GM21526 (cell line): ENCODE measurements around the gene GALNT1.

ENCODE experiments used
- ATAC-seq: cut with Tn5 transposase; IDR thresholded peaks from one replicate; pipeline ENCODE4 v1.9.1; 2021; ENCODE audit warnings: moderate library complexity; ENCODE audit not compliant: unreplicated experiment, low FRiP score

Gene GALNT1

DNA sequence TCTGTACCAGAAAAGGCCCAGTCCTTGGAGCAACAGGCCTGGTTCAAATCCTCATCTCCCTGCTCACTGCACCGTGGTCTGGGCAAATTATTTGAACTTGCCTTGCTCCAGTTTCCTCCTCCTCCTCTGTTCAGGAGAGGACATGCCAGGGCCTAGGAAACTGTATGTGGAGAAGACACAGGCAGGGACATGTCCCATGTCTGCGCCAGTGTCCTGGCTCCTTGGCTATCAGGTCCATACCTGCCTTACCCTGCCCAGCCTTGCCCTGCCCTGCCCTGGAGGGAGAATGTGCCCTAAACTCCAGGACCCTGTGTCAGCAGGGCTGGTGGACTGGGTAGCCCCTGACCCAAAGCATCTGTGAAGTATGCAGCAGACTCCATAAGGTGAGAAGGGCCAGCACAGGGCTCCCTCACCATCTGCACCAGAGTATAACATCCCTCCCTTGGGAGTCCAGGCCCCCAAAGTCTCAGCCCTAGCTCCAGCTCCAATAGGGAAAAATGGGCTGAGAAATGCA lies 165.3 kb downstream of the GALNT1 start:
- no peak for ATAC-seq

DNA sequence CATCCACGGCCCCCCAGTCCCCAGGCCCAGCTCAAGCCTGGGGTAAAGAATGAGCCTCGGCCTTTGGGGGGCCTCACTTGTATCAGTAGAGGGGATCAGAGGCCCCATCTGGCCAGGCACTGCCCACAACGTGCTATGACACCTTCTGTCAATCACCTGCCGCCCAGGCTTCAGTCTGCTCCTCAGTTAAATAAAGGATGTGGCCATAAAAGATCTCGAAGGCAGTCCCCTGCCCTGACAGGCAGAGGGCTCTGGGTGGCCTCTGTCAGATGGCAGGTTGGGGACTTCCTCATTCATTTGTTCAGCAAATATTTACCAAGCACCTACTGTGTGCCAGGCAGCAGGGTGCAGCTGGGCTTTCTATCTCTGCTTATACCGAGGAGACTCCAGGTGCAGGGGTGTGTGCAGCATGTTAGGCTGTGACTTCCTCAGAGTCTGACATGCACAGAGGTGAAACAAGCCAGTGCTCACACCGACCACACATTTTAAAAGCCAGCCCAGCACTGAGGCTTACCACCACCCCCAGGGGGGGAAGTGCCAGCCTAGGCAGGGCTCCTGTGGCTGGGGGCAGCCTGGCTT lies 166.4 kb downstream of the GALNT1 start:
- ATAC-seq = no peak

DNA sequence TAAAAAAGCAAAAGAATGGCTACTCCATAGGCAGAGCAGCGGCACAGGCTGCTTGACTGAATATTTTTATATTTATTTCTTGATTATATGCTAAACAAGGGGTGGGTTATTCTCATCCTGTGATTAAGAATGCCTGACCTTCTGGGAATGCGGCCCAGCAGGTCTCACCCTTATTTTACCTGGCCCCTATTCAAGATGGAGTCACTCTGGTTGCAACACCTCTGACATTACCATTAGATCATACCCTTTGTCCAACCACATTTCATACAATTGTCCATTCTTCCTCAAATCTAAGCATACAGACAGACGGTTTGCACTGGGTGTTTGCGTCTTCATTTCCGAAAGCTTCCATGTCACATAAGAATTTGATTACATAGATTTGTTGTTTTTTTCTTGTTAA lies 168.2 kb downstream of the GALNT1 start:
- no peak for ATAC-seq

DNA sequence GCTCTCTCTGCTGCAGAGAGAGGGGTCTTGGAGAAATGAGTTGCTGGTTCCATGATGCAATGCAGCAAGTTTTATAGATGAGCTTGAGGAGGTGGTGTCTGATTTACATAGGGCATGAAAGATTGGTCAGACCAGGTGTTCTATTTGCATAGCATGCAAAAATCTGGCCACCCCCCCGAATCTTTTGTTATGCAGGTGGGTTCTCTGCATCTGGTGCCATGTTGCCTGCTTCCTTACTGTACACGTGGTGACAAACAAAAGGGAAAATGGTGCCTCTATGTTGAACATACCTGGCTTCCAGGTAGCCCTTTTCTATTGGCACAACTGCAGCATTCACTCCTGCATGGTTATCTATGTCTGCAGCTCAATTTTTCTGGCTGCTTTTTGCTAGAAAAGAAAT lies 169.4 kb downstream of the GALNT1 start:
- ATAC-seq = no peak

DNA sequence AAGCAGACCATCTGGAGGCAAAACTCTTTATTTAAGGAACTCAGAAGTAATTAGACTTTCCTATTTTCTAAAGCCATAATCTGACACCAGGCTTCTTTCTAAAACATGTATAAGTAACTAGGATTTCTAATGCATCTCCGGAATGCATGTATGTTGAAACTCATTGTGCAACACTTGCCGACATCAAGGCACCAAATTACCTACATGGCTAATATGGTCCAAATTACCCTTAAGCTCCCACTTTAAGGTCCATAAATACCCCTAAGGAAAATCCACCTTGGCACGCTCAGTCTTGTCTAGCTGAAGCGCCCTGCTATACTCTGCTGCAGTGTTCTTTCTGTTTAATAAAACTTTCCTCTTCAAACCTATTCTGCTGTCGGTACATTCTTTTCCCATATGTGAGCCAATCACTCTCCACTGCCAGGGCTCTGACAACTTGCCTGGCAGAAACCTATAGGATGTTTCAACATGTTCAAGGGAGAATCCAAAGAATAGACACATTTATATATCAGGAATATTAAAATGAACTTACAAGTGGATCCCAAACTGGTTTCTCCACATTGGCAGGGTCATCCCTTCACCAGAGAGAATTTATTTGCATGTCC lies 171.9 kb downstream of the GALNT1 start:
- no peak for ATAC-seq

DNA sequence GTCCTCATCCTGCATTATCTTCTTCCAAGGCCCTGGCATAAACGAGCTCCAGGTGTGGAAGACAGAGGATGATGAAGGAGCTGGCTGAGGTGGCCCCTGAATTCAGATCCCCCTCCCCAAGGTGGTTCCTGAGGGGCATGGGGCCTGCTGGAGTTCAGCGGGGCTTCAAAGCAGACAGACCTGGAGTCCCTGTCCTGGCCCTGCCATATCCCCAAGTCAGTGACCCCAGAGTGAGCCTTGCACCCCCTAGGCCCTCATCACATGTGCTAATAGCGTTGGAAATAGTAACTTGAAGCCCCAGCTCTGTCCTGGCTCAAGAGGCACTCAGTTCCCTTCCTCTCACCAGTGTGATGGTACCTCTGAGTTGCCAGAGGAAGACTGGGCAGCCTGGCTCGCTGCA lies 172.9 kb downstream of the GALNT1 start:
- ATAC-seq = no peak

DNA sequence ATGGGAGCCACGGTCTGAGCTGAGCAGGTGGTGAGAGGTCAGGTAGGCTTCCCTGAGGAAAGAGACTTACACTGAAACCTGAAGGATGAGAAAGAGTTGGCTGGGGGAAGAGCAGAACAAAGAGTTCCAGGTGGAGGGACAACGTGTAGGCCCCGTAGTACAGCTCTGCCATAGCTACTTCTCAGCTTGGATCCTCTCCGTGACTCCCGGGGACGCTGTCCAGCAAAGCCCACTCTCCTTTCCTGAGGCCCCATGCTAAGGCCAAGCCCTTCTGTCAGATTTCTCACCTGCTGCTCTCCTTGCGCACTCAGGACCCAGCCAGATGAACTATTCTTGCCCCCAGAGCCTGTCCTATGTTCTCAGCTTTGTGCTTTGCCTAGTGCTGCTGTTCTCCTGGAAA lies 173.8 kb downstream of the GALNT1 start:
- ATAC-seq = no peak

DNA sequence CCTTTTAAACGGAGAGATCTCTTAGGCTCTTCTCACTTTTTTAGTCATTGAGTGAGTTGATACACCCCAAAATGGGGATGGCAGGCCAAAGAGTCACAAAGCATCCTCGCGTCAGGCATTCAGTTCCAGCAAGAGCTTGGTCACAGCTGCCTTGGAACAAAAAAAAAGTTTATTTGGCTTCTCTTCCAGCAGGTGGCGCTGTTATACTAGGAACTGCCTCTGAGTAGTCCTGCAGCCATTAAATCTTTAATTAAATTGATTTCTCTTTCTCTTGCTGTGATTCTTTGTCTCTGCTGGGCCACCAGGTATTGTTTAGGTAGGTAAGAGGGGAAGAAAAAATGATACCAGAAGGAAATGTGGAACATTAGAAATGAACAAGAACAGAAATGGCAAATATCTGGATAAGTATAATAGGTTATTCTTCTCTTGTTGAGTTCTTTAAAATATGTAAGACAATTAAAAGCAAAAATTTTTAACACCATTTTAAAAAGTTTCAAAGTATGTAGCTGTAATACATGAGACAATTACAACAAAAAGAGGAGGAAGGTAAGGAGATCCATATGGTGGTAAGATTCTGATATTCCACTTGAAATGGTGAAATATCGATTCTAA lies 175.1 kb downstream of the GALNT1 start:
- peak; percentile 77 for ATAC-seq
